ENCODE data around the gene NPTX1. TPM values are rescaled to one million over a fixed set of nuclear protein-coding genes. Genes with fewer than 3 reads are reported as not detected.

Gene NPTX1
- total RNA-seq, 1 experiment from 2014 or later, result 0.17 TPM

- DNase-seq (ENCODE audit: low spot score), result no peak
Observed at GRCh38 chr17:80428363-80428762, 48.0 kb downstream of the NPTX1 start.

GRCh38 chr17:80427366-80428282, 48.8 kb downstream of the NPTX1 start:
- DNase-seq (ENCODE audit: low spot score), result no peak

DNA sequence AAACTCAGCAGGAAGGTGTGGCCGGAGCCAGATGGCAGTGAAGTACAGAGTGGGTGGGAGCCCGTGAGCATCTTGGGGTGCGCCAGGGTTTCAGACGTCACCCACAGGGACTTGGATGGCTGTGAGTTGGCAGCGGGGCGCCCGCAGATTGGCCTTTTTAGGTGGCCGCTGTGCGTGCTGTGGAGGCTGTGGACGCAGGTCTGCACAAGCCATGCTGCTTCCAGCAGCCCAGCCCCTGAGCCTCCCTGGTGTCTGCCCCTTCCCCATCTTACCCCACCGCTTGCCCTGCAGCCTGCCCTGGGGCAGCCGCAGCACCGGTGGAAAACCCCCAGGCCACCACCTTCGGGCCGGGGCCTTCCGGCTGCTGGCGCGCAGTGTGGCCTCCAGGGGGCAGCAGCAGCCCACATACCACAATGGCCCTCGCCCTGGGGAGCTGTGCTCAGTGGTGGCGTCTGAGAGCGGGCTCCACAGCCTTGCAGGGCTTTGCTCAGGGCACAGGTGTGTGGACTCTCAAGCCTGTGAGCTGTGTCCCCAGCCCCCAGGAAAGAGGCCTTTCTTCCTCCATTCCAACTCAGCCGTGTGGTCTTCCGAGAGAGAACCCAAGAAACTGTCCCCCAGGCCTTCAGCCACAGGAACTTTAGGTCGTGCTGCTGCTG, 49.6 kb downstream of the NPTX1 start:
- DNase-seq (ENCODE audit: low spot score), result peak; percentile 64

GRCh38 chr17:80425835-80426426, 50.5 kb downstream of the NPTX1 start:
- no peak for DNase-seq (ENCODE audit: low spot score)

DNA sequence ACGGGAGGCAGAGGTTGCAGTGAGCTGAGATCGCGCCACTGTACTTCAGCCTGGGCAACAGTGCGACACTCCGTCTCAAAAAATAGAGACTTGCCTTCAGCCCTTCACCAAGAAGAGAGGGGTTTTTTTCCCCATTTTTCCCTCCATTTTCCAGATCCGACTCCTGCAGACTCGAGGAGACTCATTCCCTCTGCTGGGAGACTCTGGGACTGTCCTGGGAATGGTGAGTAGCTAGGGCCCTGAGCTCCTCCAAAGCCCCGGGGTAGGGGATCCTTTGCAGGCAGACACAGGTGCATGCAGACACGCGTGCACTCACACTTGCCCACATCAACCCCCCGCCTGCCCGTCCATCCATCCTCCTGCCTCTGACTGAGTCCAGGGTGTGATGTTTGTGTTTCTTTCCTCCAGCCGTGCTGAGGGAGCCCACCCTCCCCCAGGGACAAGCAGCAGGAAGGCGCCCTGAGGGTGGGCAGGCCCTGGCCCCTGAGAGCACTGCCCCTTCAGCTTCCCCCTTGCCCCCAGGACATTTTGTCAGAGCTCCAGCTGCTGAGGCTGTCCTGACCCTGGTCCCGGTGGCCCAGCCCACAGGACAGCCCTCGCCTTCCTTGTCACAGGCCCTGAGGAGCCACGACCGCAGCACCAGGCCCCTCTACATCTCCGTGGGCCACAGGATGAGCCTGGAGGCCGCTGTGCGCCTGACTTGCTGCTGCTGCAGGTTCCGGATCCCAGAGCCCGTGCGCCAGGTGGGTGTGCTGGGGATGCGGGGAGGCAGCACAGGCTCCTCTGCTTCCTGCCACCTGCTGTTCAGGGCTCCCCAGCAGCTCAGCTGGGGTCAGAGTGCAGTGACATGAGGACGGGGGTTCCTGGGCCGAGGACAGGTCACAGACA, 51.3 kb downstream of the NPTX1 start:
- DNase-seq (ENCODE audit: low spot score), result no peak

- no peak for DNase-seq (ENCODE audit: low spot score)
Observed at GRCh38 chr17:80424261-80424660, 52.1 kb downstream of the NPTX1 start.

DNA sequence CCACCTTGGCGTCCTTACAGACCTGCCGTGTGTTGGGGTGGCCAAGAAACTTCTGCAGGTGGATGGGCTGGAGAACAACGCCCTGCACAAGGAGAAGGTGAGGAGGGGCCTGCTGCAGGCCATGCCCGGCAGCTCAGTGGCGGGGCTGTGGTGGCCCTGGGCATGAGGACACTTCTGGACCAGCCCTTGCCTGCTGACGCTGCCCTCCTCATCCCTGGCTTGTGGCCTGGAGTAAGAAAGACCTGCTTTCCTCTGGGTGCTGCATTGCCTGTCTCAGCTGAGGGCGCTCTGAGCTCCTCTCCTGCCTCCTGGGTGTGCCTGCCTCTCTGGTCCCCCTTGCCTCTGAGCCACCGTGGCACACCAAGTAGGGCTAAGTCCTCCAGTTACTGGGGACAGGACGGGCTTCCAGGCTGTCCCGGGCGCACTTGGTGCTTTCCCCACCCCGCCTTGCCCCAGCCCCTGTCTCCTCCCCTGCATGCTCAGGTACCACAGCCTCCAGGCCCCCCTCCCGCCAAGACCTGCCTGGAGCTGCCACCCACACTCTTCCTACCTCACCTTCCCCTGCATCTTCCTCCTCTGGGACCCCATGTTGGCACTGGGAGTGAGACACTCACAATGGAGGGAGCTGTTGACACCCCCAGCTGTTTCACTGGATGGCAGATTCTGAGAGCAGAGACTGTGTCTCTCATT, 52.7 kb downstream of the NPTX1 start:
- no peak for DNase-seq (ENCODE audit: low spot score)

DNA sequence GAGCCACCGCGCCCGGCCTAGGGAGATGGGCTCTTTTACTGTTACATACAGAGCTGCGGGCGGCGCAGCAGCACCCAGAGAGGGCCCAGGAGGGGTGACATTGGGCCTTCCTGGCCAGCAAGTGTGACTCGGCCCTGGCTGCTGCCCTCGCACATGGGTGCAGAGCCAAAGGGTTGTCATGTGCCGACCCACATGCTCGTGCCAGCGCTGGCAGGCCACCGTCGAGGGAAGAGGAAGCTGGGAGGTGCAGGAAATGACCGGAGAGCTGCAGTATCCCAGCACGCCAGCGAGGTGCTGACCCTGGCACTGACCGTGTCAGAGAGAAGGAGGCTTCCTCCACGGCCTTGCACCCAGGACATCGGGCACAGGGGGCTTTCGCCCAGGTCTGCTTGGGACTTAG, 53.4 kb downstream of the NPTX1 start:
- DNase-seq (ENCODE audit: low spot score), result no peak

- DNase-seq (ENCODE audit: low spot score), result no peak
Observed at GRCh38 chr17:80422276-80422675, 54.1 kb downstream of the NPTX1 start.

DNA sequence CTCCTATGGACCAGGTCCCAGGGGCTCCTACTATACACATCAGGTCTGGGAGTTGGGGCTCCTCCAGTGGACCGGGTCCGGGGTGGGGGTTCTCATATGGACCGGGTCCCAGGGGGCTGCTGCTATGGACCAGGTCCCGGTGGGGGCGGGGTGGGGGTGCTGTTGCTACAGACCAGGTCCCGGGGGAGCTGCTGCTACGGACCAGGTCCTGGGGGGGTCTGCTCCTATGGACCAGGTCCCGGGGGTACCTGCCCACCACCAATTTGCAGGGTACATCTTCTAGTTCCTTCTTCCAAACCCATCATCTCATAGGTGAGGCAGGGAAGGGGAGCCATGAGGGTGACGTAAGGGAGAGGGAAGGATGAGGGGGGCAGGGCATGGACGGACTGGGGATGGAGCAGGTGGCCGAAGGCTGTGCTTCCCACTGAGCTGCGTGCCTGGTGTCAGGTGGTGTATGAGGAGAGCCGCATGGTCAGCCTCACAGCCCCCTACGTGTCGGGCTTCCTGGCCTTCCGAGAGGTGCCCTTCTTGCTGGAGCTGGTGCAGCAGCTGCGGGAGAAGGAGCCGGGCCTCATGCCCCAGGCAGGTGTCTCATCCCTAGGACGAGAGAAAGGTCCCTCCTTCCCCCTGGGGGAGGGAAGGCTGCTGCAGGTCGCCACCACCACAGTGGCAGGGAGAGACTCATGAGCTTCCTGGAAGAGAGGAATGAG, 54.9 kb downstream of the NPTX1 start:
- no peak for DNase-seq (ENCODE audit: low spot score)

- DNase-seq (ENCODE audit: low spot score), result no peak
Observed at GRCh38 chr17:80419255-80419654, 57.2 kb downstream of the NPTX1 start.

DNA sequence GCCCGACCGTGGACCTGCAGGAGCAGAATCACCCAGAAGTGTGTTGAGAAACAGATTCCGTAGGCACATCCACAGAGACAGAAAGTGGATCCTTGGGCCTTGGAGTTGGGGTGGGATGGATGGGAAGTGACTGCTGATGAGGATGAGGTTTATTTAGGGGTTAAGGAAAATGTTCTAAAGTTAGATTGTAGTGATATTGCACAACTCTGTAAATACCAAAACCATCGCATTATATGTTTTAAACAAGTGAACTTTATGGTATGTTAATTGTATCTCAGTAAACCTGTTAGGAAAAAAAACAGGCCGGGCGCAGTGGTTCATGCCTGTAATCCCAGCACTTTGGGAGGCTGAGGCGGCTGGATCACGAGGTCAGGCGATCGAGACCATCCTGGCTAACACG, 57.8 kb downstream of the NPTX1 start:
- no peak for DNase-seq (ENCODE audit: low spot score)

Other genes with a start within 250 kb of the NPTX1 start
- 56.6 and 65.7 TPM in 2 replicates for gene RNF213, start 215.8 kb downstream of the NPTX1 start, total RNA-seq (2014; rRNA removed; shearing (Covaris generic))
- 33.6 and 40.7 TPM in 2 replicates for gene ENDOV, start 61.4 kb downstream of the NPTX1 start, total RNA-seq (2014; rRNA removed; shearing (Covaris generic))
- gene RPTOR, start 68.2 kb upstream of the NPTX1 start, total RNA-seq (2014; rRNA removed; shearing (Covaris generic)), result 12.6 and 15.2 TPM in 2 replicates

Measured in H4 (cell line).